Mesenchymal stem cell (in vitro differentiated cells and primary cell): Measurements from ENCODE around the gene ADAP1.
A peak's percentile ranks its signal among the peaks of the same experiment; 100 is the strongest.

Experiments used
- DNase-seq: peaks from one replicate; pipeline ENCODE4 v3.0.0-alpha.2; 2013
- H2AFZ ChIP-seq: one replicate; pipeline ENCODE4 v1.6.1; 2013; ENCODE audit warnings: low read depth, mild to moderate bottlenecking, control low read depth, inconsistent platforms, low read length, moderate library complexity
- H2AK5ac ChIP-seq: 2 replicates; pipeline ENCODE4 v1.6.1; 2013; ENCODE audit warnings: low read length, moderate library complexity, mild to moderate bottlenecking, inconsistent platforms; ENCODE audit not compliant: severe bottlenecking
- H2BK120ac ChIP-seq: one replicate; pipeline ENCODE4 v1.6.1; 2013; ENCODE audit warnings: low read depth, mild to moderate bottlenecking, inconsistent platforms, low read length, moderate library complexity
- H2BK12ac ChIP-seq, 2 experiments: one replicate each; pipeline ENCODE4 v1.6.1; 2013; ENCODE audit warnings: inconsistent platforms in 2 of 2, low read length in 2 of 2, mild to moderate bottlenecking in 2 of 2, moderate library complexity in 2 of 2, control low read depth in 1 of 2
- H2BK15ac ChIP-seq: one replicate; pipeline ENCODE4 v1.6.1; 2013; ENCODE audit warnings: mild to moderate bottlenecking, low read depth, inconsistent platforms; ENCODE audit not compliant: poor library complexity, severe bottlenecking
- H2BK5ac ChIP-seq: 2 replicates; pipeline ENCODE4 v1.6.1; 2013; ENCODE audit warnings: low read depth, mild to moderate bottlenecking, low read length, control low read depth, inconsistent platforms; ENCODE audit not compliant: poor library complexity, severe bottlenecking
- H3K14ac ChIP-seq, 2 experiments: one replicate each; pipeline ENCODE4 v1.6.1; 2013; ENCODE audit warnings: inconsistent platforms in 2 of 2, low read length in 2 of 2, control low read depth in 1 of 2, mild to moderate bottlenecking in 1 of 2, moderate library complexity in 1 of 2
- H3K18ac ChIP-seq, 2 experiments: one replicate each; pipeline ENCODE4 v1.6.1; 2013; ENCODE audit warnings: inconsistent platforms in 2 of 2, low read length in 2 of 2, control low read depth in 1 of 2, low read depth in 1 of 2, mild to moderate bottlenecking in 1 of 2
- H3K23ac ChIP-seq, 2 experiments: one replicate each; pipeline ENCODE4 v1.6.1; 2013; ENCODE audit warnings: inconsistent platforms in 2 of 2, low read length in 2 of 2, mild to moderate bottlenecking in 2 of 2, moderate library complexity in 2 of 2, control low read depth in 1 of 2
- H3K27ac ChIP-seq: 2 replicates; pipeline ENCODE4 v1.5.1; 2013; ENCODE audit warnings: mild to moderate bottlenecking, moderate library complexity, low read length, control low read depth, inconsistent platforms; ENCODE audit not compliant: poor library complexity, severe bottlenecking
- H3K27me3 ChIP-seq, 2 experiments: 2 replicates each; pipeline versions ENCODE4 v1.6.1 to v1.7.0; 2013; ENCODE audit warnings: low read length in 2 of 2, mild to moderate bottlenecking in 2 of 2, moderate library complexity in 2 of 2, control low read depth in 1 of 2, inconsistent platforms in 1 of 2; ENCODE audit not compliant: control insufficient read depth in 1 of 2, insufficient read depth in 1 of 2
- H3K36me3 ChIP-seq, 2 experiments: 2 replicates each; pipeline versions ENCODE4 v1.6.1 to v1.7.0; 2013; ENCODE audit warnings: low read length in 2 of 2, control low read depth in 1 of 2, inconsistent platforms in 1 of 2, low read depth in 1 of 2, mild to moderate bottlenecking in 1 of 2; ENCODE audit not compliant: insufficient read depth in 2 of 2, control insufficient read depth in 1 of 2
- H3K4ac ChIP-seq, 2 experiments: one replicate each; pipeline ENCODE4 v1.6.1; 2013; ENCODE audit warnings: inconsistent platforms in 2 of 2, low read length in 2 of 2, mild to moderate bottlenecking in 2 of 2, moderate library complexity in 2 of 2, control low read depth in 1 of 2, low read depth in 1 of 2
- H3K4me1 ChIP-seq: 2 replicates; pipeline ENCODE4 v1.6.1; 2013; ENCODE audit warnings: low read depth, low read length, control low read depth; ENCODE audit not compliant: control insufficient read depth, insufficient read depth
- H3K4me2 ChIP-seq: 2 replicates; pipeline ENCODE4 v1.6.1; 2013; ENCODE audit warnings: low read length, mild to moderate bottlenecking, inconsistent platforms; ENCODE audit not compliant: poor library complexity, severe bottlenecking
- H3K4me3 ChIP-seq, 2 experiments: 2 replicates each; pipeline versions ENCODE4 v1.5.1 to v1.7.0; 2013; ENCODE audit warnings: low read length in 2 of 2, mild to moderate bottlenecking in 2 of 2, control low read depth in 1 of 2, low read depth in 1 of 2; ENCODE audit not compliant: insufficient read depth in 1 of 2
- H3K79me1 ChIP-seq: replicated peaks from 2 replicates; pipeline ENCODE4 v1.6.1; 2013; ENCODE audit warnings: mild to moderate bottlenecking, control low read depth, low read length, inconsistent platforms; ENCODE audit not compliant: poor library complexity, severe bottlenecking
- H3K9ac ChIP-seq: 2 replicates; pipeline ENCODE4 v1.7.0; 2013; ENCODE audit warnings: mild to moderate bottlenecking, low read length, moderate library complexity
- H3K9me3 ChIP-seq: 2 replicates; pipeline ENCODE4 v1.7.0; 2013; ENCODE audit warnings: mild to moderate bottlenecking, low read length; ENCODE audit not compliant: control insufficient read depth
- H4K8ac ChIP-seq: one replicate; pipeline ENCODE4 v1.6.1; 2013; ENCODE audit warnings: inconsistent platforms, mild to moderate bottlenecking, low read length, moderate library complexity
- H4K91ac ChIP-seq: one replicate; pipeline ENCODE4 v1.6.1; 2013; ENCODE audit warnings: mild to moderate bottlenecking, low read length, inconsistent platforms
- WGBS: methylation state at CpG from one replicate; pipeline ENCODE4 v1.1.7; 2013; ENCODE audit warnings: mixed read lengths; 5-methylcytosine and 5-hydroxymethylcytosine counted together

Gene ADAP1

DNA sequence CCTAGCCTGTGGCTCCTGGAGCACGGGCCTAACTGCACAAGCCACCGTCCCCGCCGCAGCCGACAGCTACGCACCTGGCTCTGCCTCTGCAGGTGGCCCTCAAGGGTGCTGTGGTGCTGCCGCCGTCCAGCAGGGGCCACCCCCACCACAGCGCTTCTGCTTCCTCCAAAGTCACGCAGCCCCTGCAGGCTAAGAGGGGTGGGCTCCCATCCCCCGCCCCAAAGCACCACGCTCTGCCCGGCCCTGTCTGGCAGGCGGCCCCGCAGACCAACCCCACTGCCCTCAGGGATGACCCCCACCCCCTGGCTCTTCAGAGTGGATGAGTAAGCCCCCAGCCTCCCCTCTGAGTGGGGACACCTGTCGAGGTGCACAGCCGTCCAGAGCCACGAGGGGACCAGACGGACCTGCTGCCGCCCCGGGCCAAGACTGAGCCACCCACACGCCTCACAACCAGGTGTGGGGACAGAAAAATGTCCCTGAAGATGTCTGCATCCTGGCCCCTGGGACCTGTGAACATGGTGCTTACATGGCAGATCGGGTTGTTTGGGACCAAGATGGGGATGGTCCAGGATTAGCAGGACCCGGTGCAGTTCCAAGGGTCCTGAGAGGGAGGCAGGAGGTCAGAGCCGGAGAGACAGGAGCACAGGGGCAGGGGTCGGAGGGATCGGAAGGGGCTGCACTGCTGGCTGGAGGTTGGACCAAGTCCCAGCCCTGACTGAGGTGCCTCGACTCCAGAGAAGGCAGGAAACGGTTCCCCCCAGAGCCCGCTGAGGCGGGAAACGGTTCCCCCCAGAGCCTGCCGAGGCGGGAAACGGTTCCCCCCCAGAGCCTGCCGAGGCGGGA lies 9.0 kb upstream of the ADAP1 start:
- Histone ChIP-seq H3K4me3 (no peak overlapping the region), H3K27ac (no peak overlapping the region), H2AFZ (no peak overlapping the region), H4K91ac (no peak overlapping the region), H2AK5ac (no peak overlapping the region), H3K4me1 (peaks cover 25% of the 10 kb centered on the region), H2BK15ac (no peak overlapping the region), H3K18ac (no peak overlapping the region), H3K27me3 (peaks cover 15 to 52% of the 10 kb centered on the region in 2 experiments), H3K4ac (no peak overlapping the region), H3K4me2 (no peak overlapping the region), H2BK120ac (no peak overlapping the region), H2BK5ac (no peak overlapping the region), H2BK12ac (no peak overlapping the region), H3K23ac (no peak overlapping the region), H3K9ac (no peak overlapping the region), H3K9me3 (no peaks in the 10 kb centered on the region), H3K36me3 (peaks cover 22 to 26% of the 10 kb centered on the region in 2 experiments), H3K14ac (peak overlapping the region in 1 of 2 experiments; percentile 79), H4K8ac (peak overlapping the region; percentile 31), H3K79me1 (peaks cover 16% of the 10 kb centered on the region)
- DNase-seq: no peak
- 72% methylated on average over 37 of the region's 37 CpGs for WGBS

- H4K91ac ChIP-seq: no peak overlapping the region
- no peak overlapping the region for H3K18ac ChIP-seq
- 89% methylated on average over 15 of the region's 17 CpGs for WGBS
- peaks cover 13 to 21% of the 10 kb centered on the region in 2 experiments for H3K36me3 ChIP-seq
- no peaks in the 10 kb centered on the region for H3K9me3 ChIP-seq
- H3K4ac ChIP-seq: no peak overlapping the region
- peak overlapping the region in 1 of 2 experiments; percentile 4 for H3K14ac ChIP-seq
- H3K23ac ChIP-seq: no peak overlapping the region
- no peak for DNase-seq
- H2AFZ ChIP-seq: no peak overlapping the region
- no peak overlapping the region for H2BK15ac ChIP-seq
- H2AK5ac ChIP-seq: no peak overlapping the region
- H2BK120ac ChIP-seq: no peak overlapping the region
- H3K9ac ChIP-seq: no peak overlapping the region
- peaks cover 7% of the 10 kb centered on the region for H3K79me1 ChIP-seq
- no peak overlapping the region for H2BK12ac ChIP-seq
- H3K27ac ChIP-seq: no peak overlapping the region
- H3K27me3 ChIP-seq: peaks cover 22 to 62% of the 10 kb centered on the region in 2 experiments
- H3K4me1 ChIP-seq: peaks cover 27% of the 10 kb centered on the region
- no peak overlapping the region for H4K8ac ChIP-seq
- no peak overlapping the region for H3K4me3 ChIP-seq
- H3K4me2 ChIP-seq: no peak overlapping the region
- no peak overlapping the region for H2BK5ac ChIP-seq
Measured at GRCh38 chr7:962401-963081, 8.1 kb upstream of the ADAP1 start.

DNA sequence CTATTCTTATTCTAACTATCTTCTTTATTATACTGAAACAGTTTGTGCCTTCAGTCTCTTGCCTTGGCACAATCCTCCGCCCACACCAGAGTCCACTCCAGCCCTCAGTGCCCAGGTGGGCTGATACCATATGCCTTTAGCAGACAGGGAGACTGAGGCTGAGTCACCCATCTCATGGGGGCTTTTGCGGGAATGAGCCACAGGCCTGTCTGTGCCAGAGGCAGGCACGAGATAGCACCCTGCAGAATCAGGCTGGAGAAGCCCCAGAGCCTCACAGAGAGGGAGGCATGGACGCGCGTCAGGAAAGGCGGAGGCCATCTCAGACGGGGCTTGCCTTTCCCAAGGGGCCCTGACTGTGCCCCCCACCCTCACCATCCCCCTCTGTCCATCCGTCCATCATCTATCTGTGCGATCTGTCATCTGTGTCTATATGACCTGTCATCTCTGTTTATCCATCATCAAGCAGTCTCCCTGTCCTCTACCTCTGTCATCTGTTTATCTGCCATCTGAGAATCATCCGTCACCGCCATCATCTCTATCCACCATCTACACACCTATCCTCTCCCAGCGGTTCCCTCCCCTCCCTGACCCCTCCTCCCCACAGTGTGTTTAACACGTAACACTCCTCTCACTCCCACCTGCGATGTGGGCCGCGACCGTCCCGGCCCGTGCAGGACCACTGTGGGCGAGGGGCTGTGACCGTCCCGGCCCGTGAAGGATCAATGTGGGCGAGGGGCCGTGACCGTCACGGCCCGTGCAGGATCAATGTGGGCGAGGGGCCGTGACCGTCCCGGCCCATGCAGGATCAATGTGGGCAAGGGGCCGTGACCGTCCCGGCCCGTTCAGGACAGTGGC lies 7.3 kb upstream of the ADAP1 start:
- no peaks in the 10 kb centered on the region for H3K9me3 ChIP-seq
- no peak overlapping the region for H3K18ac ChIP-seq
- DNase-seq: no peak
- peaks cover 27% of the 10 kb centered on the region for H3K4me1 ChIP-seq
- no peak overlapping the region for H3K23ac ChIP-seq
- H3K79me1 ChIP-seq: peaks cover 5% of the 10 kb centered on the region
- no peak overlapping the region for H3K9ac ChIP-seq
- H4K8ac ChIP-seq: no peak overlapping the region
- no peak overlapping the region for H2BK120ac ChIP-seq
- H3K36me3 ChIP-seq: peaks cover 5 to 14% of the 10 kb centered on the region in 2 experiments
- H3K14ac ChIP-seq: no peak overlapping the region
- no peak overlapping the region for H2BK5ac ChIP-seq
- no peak overlapping the region for H2BK15ac ChIP-seq
- no peak overlapping the region for H2BK12ac ChIP-seq
- no peak overlapping the region for H4K91ac ChIP-seq
- no peak overlapping the region for H3K4me2 ChIP-seq
- no peak overlapping the region for H2AK5ac ChIP-seq
- H3K4ac ChIP-seq: no peak overlapping the region
- WGBS: 93% methylated on average over 37 of the region's 37 CpGs
- H3K27me3 ChIP-seq: peaks cover 27 to 69% of the 10 kb centered on the region in 2 experiments
- no peak overlapping the region for H3K4me3 ChIP-seq
- no peak overlapping the region for H3K27ac ChIP-seq
- no peak overlapping the region for H2AFZ ChIP-seq
